GM12864 (cell line): ENCODE results near the gene RAMAC.
"Not testable (repeated sequence)": the region's sequence is repeated elsewhere in the genome, so short reads cannot be mapped to it uniquely, and the experiment has no call there.

ENCODE experiments used
- DNase-seq: peaks from one replicate; pipeline ENCODE4 v3.0.0-alpha.2; 2011; ENCODE audit warnings: low read depth
- H3K4me3 ChIP-seq: 2 replicates; pipeline ENCODE4 v1.5.1; 2011; ENCODE audit warnings: mild to moderate bottlenecking, low read depth, low read length, control low read depth
- TF ChIP-seq, protein P1 (sequence below): IDR thresholded peaks from 2 replicates; pipeline ENCODE4 v1.5.1; 2011; ENCODE audit warnings: low read depth, mild to moderate bottlenecking, moderate library complexity, low read length, control low read depth, inconsistent platforms; ENCODE audit errors: missing control alignments

RAMAC gene

DNA sequence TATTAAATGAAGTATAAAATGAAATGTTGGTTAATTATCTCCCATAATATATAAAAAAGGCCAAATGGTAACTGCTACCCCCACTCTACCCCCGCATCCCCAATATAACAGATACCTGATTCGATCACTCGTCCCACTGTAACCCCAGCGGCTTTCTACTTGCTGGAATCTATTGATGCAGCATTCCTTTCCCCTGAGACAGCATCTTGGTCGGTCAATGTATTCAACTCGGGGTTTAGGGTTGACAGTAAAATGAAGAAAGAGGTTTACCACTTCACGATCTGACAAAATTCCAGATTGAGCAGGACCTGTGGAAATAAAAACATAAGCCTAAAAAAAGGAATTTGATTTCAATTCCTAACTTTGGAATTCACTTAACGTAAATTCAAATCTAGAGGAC, 44.0 kb downstream of the RAMAC start:
- H3K4me3 ChIP-seq: no peak overlapping the region
- TF ChIP-seq, protein P1, sequence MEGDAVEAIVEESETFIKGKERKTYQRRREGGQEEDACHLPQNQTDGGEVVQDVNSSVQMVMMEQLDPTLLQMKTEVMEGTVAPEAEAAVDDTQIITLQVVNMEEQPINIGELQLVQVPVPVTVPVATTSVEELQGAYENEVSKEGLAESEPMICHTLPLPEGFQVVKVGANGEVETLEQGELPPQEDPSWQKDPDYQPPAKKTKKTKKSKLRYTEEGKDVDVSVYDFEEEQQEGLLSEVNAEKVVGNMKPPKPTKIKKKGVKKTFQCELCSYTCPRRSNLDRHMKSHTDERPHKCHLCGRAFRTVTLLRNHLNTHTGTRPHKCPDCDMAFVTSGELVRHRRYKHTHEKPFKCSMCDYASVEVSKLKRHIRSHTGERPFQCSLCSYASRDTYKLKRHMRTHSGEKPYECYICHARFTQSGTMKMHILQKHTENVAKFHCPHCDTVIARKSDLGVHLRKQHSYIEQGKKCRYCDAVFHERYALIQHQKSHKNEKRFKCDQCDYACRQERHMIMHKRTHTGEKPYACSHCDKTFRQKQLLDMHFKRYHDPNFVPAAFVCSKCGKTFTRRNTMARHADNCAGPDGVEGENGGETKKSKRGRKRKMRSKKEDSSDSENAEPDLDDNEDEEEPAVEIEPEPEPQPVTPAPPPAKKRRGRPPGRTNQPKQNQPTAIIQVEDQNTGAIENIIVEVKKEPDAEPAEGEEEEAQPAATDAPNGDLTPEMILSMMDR: no peak
- no peak for DNase-seq

DNA sequence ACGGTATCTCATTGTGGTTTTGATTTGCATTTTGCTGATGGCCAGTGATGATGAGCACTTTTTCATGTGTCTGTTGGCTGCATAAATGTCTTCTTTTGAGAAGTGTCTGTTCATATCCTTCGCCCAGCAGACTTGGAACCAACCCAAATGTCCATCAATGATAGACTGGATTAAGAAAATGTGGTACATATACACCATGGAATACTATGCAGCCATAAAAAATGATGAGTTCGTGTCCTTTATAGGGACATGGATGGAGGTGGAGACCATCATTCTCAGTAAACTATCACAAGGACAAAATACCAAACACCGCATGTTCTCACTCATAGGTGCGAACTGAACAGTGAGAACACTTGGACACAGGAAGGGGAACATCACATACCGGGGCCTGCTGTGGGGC, 45.2 kb downstream of the RAMAC start:
- DNase-seq, H3K4me3 ChIP-seq: not testable (repeated sequence)

DNA sequence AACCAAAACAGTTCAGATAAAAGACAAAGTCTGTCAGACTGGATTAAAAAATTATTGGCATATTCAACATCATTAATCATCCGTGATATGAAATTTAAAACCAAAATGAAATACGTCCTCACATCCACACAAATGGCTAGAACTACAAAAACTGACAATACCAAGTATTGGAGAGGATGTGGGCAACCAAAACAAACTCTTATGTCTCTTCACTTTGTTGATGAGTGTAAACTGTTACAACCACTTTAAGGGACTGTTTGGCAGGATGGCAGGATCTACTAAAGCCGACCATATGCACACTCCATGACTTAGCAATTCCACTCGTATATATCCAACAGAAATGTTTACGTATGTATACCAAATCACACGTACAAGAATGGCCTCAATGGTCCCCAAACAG, 50.2 kb downstream of the RAMAC start:
- TF ChIP-seq, protein P1: no peak
- H3K4me3 ChIP-seq: no peak overlapping the region
- no peak for DNase-seq

DNA sequence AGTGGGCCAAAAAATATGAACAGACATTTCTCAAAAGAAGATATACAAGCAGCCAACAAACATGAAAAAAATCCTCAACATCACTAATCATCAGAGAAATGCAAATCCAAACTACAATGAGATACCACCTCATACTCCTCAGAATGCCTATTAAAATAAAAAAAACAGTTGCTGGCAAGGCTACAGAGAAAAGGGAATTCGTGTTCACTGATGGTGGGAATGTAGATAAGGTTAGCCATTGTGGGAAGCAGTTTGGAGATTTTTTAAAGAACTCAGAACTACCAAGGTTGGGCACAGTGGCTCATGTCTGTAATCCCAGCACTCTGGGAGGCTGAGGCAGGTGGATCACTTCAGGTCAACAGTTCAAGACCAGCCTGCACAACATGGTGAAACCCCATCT, 53.2 kb downstream of the RAMAC start:
- no peak overlapping the region for H3K4me3 ChIP-seq
- DNase-seq: no peak
- TF ChIP-seq, protein P1: no peak
